HEK293 (cell line): Measurements from ENCODE around the gene HESX1.

Experiments
- CTCF ChIA-PET: fragments of 350-600 bp; formaldehyde crosslinking; extraction: SDS; loops from one replicate; lab custom pipeline; 2021; ENCODE audit warnings: antibody characterized with exemption; lab: Yijun Ruan, JAX
- POLR2A ChIA-PET: fragments of 300-600 bp; formaldehyde crosslinking; extraction: SDS; loops from one replicate; lab custom pipeline; 2020; ENCODE audit warnings: antibody characterized with exemption, inconsistent platforms; lab: Yijun Ruan, JAX
- H3K27ac ChIP-seq: fragments of 200-500 bp; sonication (Bioruptor generic); 2 replicates; pipeline ENCODE4 v1.5.1; 2014; ENCODE audit warnings: low read depth, low read length, control low read depth, inconsistent platforms; ENCODE audit errors: extremely low read depth
- H3K36me3 ChIP-seq, 2 experiments: fragments of 200-500 bp in 1 of 2; sonication (Bioruptor generic) in 1 of 2; 1 replicate in 1 of 2; 2 replicates in 1 of 2; pipeline ENCODE4 v1.5.1; 2014 to 2017; ENCODE audit warnings: inconsistent platforms in 2 of 2, low read length in 2 of 2; ENCODE audit not compliant: control insufficient read depth in 2 of 2, insufficient read depth in 1 of 2
- H3K4me1 ChIP-seq: fragments of 200-500 bp; sonication (Bioruptor generic); 2 replicates; pipeline ENCODE4 v1.5.1; 2014; ENCODE audit warnings: mild to moderate bottlenecking, low read length, inconsistent platforms; ENCODE audit not compliant: control insufficient read depth, insufficient read depth
- H3K4me3 ChIP-seq: 2 replicates; pipeline ENCODE4 v1.5.1; 2011; ENCODE audit warnings: low read depth, mild to moderate bottlenecking, control low read depth, low read length, moderate library complexity
- H3K9me3 ChIP-seq: fragments of 200-500 bp; sonication (Bioruptor generic); 2 replicates; pipeline ENCODE4 v1.5.1; 2014; ENCODE audit warnings: low read depth, low read length, inconsistent platforms; ENCODE audit not compliant: control insufficient read depth, insufficient read depth
- HOXC10 ChIP-seq: sonication (generic); formaldehyde crosslinking; IDR thresholded peaks from 2 replicates; pipeline ENCODE4 v1.8.1; 2023; ENCODE audit warnings: mild to moderate bottlenecking, missing genetic modification reagents
- KLF8 ChIP-seq: fragments of 450-650 bp; formaldehyde crosslinking; IDR thresholded peaks from 2 replicates; pipeline ENCODE4 v1.5.1; 2016; ENCODE audit warnings: missing biosample characterization, missing genetic modification characterization
- TCF7L2 ChIP-seq: IDR thresholded peaks from 2 replicates; pipeline ENCODE4 v1.6.1; 2011; ENCODE audit warnings: low read depth, mild to moderate bottlenecking, inconsistent platforms, low read length, moderate library complexity, borderline replicate concordance
- ZBTB17 ChIP-seq: fragments of 450-650 bp; formaldehyde crosslinking; IDR thresholded peaks from 2 replicates; pipeline ENCODE4 v1.5.1; 2016; ENCODE audit warnings: missing biosample characterization, missing genetic modification characterization
- ZBTB21 ChIP-seq: fragments of 450-650 bp; formaldehyde crosslinking; IDR thresholded peaks from 2 replicates; pipeline ENCODE4 v1.5.1; 2017; ENCODE audit warnings: missing biosample characterization, missing genetic modification characterization
- ZFP69B ChIP-seq: fragments of 450-650 bp; formaldehyde crosslinking; IDR thresholded peaks from 2 replicates; pipeline ENCODE4 v1.5.1; 2016; ENCODE audit warnings: missing biosample characterization, missing genetic modification characterization
- ZNF121 ChIP-seq: fragments of 450-650 bp; formaldehyde crosslinking; IDR thresholded peaks from 2 replicates; pipeline ENCODE4 v1.5.1; 2016; ENCODE audit warnings: missing biosample characterization, missing genetic modification characterization
- ZNF155 ChIP-seq: fragments of 450-650 bp; formaldehyde crosslinking; IDR thresholded peaks from 2 replicates; pipeline ENCODE4 v1.5.1; 2016; ENCODE audit warnings: missing biosample characterization, missing genetic modification characterization
- ZNF2 ChIP-seq: fragments of 450-650 bp; formaldehyde crosslinking; IDR thresholded peaks from 2 replicates; pipeline ENCODE4 v1.5.1; 2016; ENCODE audit warnings: missing biosample characterization, missing genetic modification characterization
- ZNF248 ChIP-seq: fragments of 450-650 bp; formaldehyde crosslinking; IDR thresholded peaks from 2 replicates; pipeline ENCODE4 v1.5.1; 2017; ENCODE audit warnings: missing biosample characterization, missing genetic modification characterization
- ZNF292 ChIP-seq: fragments of 450-650 bp; formaldehyde crosslinking; IDR thresholded peaks from 2 replicates; pipeline ENCODE4 v1.5.1; 2016; ENCODE audit warnings: low read depth, missing biosample characterization, missing genetic modification characterization, borderline replicate concordance
- ZNF548 ChIP-seq: fragments of 450-650 bp; formaldehyde crosslinking; IDR thresholded peaks from 2 replicates; pipeline ENCODE4 v1.5.1; 2016; ENCODE audit warnings: missing biosample characterization, missing genetic modification characterization
- ZNF629 ChIP-seq: fragments of 450-650 bp; formaldehyde crosslinking; IDR thresholded peaks from 2 replicates; pipeline ENCODE4 v1.5.1; 2017; ENCODE audit warnings: missing biosample characterization, missing genetic modification characterization
- ZNF654 ChIP-seq: fragments of 450-650 bp; formaldehyde crosslinking; IDR thresholded peaks from 2 replicates; pipeline ENCODE4 v1.5.1; 2016; ENCODE audit warnings: low read depth, missing biosample characterization, missing genetic modification characterization
- ZNF658 ChIP-seq: fragments of 450-650 bp; formaldehyde crosslinking; IDR thresholded peaks from 2 replicates; pipeline ENCODE4; 2016; ENCODE audit warnings: missing biosample characterization, missing genetic modification characterization
- ZNF660 ChIP-seq: fragments of 450-650 bp; IDR thresholded peaks from 2 replicates; pipeline ENCODE4 v1.5.1; 2018; ENCODE audit warnings: missing biosample characterization, mild to moderate bottlenecking, missing genetic modification characterization
- ZNF747 ChIP-seq: fragments of 450-650 bp; formaldehyde crosslinking; IDR thresholded peaks from 2 replicates; pipeline ENCODE4 v1.5.1; 2016; ENCODE audit warnings: missing biosample characterization, missing genetic modification characterization
- TF ChIP-seq, protein P1 (sequence below): fragments of 450-650 bp; formaldehyde crosslinking; IDR thresholded peaks from 2 replicates; pipeline ENCODE4 v1.5.1; 2016; ENCODE audit warnings: missing biosample characterization, missing genetic modification characterization
- TF ChIP-seq, protein P2 (sequence below): fragments of 450-650 bp; formaldehyde crosslinking; conservative IDR thresholded peaks from 2 replicates; pipeline ENCODE4 v1.5.1; 2016; ENCODE audit warnings: low read depth, missing biosample characterization, missing genetic modification characterization
- TF ChIP-seq, protein P3 (sequence below): fragments of 450-650 bp; formaldehyde crosslinking; IDR thresholded peaks from 2 replicates; pipeline ENCODE4 v1.5.1; 2016; ENCODE audit warnings: missing biosample characterization, missing genetic modification characterization

HESX1 gene

GRCh38 chr3:57179580-57180410, 20.0 kb downstream of the HESX1 start:
- no peaks in the 10 kb centered on the region for H3K36me3 ChIP-seq
- POLR2A ChIA-PET = no interaction called here

GRCh38 chr3:57176045-57176444, 23.7 kb downstream of the HESX1 start:
- TF ChIP-seq ZNF629 (tag by site-specific recombination) = no peak
- 0 out of 2 replicates have a peak, but pooled peaks have one; percentile 33 for TF ChIP-seq ZNF121 (tag by site-specific recombination)
- TF ChIP-seq, protein P1, sequence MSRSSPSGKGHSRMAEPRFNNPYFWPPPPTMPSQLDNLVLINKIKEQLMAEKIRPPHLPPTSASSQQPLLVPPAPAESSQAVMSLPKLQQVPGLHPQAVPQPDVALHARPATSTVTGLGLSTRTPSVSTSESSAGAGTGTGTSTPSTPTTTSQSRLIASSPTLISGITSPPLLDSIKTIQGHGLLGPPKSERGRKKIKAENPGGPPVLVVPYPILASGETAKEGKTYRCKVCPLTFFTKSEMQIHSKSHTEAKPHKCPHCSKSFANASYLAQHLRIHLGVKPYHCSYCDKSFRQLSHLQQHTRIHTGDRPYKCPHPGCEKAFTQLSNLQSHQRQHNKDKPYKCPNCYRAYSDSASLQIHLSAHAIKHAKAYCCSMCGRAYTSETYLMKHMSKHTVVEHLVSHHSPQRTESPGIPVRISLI = no peak
- H3K4me1 ChIP-seq = no peaks in the 10 kb centered on the region
- CTCF ChIA-PET = no interaction called here
- POLR2A ChIA-PET = no interaction called here
- H3K9me3 ChIP-seq = no peaks in the 10 kb centered on the region
- H3K4me3 ChIP-seq = no peak overlapping the region
- no peaks in the 10 kb centered on the region for H3K36me3 ChIP-seq
- no peak overlapping the region for H3K27ac ChIP-seq

More at GRCh38 chr3:57179580-57180410, 20.0 kb downstream of the HESX1 start:
- Histone ChIP-seq H3K4me1 (peaks cover 3% of the 10 kb centered on the region; the same call in 1 of the 2 replicates), H3K27ac (no peak overlapping the region), H3K4me3 (no peak overlapping the region), H3K9me3 (no peaks in the 10 kb centered on the region)
- CTCF ChIA-PET = interaction anchor here (0.8 to 1.6 kb wide), 5 partner anchors 9 to 255 kb away, joined by 3 to 10 read pairs (median 4); no protein-coding TSS in a partner anchor
- TF ChIP-seq TCF7L2 (no peak), ZFP69B (no peak), ZBTB17 (tag by site-specific recombination) (0 out of 2 replicates have a peak, but pooled peaks have one; percentile 30), ZNF155 (tag by site-specific recombination) (no peak), ZNF658 (tag by site-specific recombination) (no peak), ZNF292 (tag by site-specific recombination) (no peak), ZNF248 (tag by site-specific recombination) (no peak), ZNF654 (tag by site-specific recombination) (peak; percentile 71)
- TF ChIP-seq, protein P2, sequence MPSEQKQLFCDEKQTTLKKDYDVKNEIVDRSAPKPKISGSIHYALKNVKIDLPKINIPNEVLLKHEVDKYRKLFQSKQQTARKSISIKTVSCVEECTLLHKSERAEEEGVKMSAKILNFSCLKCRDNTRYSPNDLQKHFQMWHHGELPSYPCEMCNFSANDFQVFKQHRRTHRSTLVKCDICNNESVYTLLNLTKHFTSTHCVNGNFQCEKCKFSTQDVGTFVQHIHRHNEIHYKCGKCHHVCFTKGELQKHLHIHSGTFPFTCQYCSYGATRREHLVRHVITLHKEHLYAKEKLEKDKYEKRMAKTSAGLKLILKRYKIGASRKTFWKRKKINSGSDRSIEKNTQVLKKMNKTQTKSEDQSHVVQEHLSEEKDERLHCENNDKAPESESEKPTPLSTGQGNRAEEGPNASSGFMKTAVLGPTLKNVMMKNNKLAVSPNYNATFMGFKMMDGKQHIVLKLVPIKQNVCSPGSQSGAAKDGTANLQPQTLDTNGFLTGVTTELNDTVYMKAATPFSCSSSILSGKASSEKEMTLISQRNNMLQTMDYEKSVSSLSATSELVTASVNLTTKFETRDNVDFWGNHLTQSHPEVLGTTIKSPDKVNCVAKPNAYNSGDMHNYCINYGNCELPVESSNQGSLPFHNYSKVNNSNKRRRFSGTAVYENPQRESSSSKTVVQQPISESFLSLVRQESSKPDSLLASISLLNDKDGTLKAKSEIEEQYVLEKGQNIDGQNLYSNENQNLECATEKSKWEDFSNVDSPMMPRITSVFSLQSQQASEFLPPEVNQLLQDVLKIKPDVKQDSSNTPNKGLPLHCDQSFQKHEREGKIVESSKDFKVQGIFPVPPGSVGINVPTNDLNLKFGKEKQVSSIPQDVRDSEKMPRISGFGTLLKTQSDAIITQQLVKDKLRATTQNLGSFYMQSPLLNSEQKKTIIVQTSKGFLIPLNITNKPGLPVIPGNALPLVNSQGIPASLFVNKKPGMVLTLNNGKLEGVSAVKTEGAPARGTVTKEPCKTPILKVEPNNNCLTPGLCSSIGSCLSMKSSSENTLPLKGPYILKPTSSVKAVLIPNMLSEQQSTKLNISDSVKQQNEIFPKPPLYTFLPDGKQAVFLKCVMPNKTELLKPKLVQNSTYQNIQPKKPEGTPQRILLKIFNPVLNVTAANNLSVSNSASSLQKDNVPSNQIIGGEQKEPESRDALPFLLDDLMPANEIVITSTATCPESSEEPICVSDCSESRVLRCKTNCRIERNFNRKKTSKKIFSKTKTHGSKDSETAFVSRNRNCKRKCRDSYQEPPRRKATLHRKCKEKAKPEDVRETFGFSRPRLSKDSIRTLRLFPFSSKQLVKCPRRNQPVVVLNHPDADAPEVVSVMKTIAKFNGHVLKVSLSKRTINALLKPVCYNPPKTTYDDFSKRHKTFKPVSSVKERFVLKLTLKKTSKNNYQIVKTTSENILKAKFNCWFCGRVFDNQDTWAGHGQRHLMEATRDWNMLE = no peak

GRCh38 chr3:57173687-57174086, 26.1 kb downstream of the HESX1 start:
- ChIA-PET POLR2A (no interaction called here), CTCF (interaction anchor here (0.6 kb wide), 1 partner anchor 49 kb away, joined by 3 read pairs; no protein-coding TSS in a partner anchor)
- no peaks in the 10 kb centered on the region for H3K4me1 ChIP-seq
- no peak overlapping the region for H3K27ac ChIP-seq
- H3K4me3 ChIP-seq = no peak overlapping the region
- no peaks in the 10 kb centered on the region for H3K36me3 ChIP-seq
- H3K9me3 ChIP-seq = no peaks in the 10 kb centered on the region
- TF ChIP-seq HOXC10 (CRISPR knock-in tag) = no peak
- no peak for TF ChIP-seq ZBTB21 (tag by site-specific recombination)
- no peak for TF ChIP-seq KLF8 (tag by site-specific recombination)
- TF ChIP-seq ZNF548 (tag by site-specific recombination) = no peak
- TF ChIP-seq, protein P3, sequence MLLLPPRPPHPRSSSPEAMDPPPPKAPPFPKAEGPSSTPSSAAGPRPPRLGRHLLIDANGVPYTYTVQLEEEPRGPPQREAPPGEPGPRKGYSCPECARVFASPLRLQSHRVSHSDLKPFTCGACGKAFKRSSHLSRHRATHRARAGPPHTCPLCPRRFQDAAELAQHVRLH (tag by site-specific recombination) = no peak
- no peak for TF ChIP-seq ZNF747 (tag by site-specific recombination)
- no peak for TF ChIP-seq ZNF660
- no peak for TF ChIP-seq ZNF2 (tag by site-specific recombination)
